Tibial artery (tissue), 4 donors: ENCODE measurements around the gene VWA7.

ENCODE experiments used
- DNase-seq, 2 donors: peaks; one replicate each; pipeline ENCODE4 v3.0.0-alpha.2; 2019
- H3K27ac ChIP-seq, 2 donors: fragments of 200-600 bp; sonication (generic) in 1 of 2; 1 replicate in 1 of 2; 2 replicates in 1 of 2; pipeline ENCODE4 v1.5.1; 2018 to 2019; ENCODE audit warnings: mild to moderate bottlenecking in 1 of 2
- H3K27me3 ChIP-seq, 2 donors: fragments of 200-600 bp; sonication (generic) in 1 of 2; one replicate each; pipeline versions ENCODE4 v1.5.1 to v1.6.0; 2016 to 2019
- H3K36me3 ChIP-seq, 3 donors: fragments of 200-600 bp; sonication (generic) in 2 of 3; one replicate each; pipeline ENCODE4 v1.5.1; 2016 to 2019; ENCODE audit warnings: mild to moderate bottlenecking in 2 of 3
- H3K4me1 ChIP-seq, 4 donors: fragments of 200-600 bp; sonication (generic) in 2 of 4; 1 replicate in 3 of 4; 2 replicates in 1 of 4; pipeline ENCODE4 v1.5.1; 2016 to 2019
- H3K4me3 ChIP-seq, 2 donors: fragments of 200-600 bp; sonication (generic) in 1 of 2; 1 replicate in 1 of 2; 2 replicates in 1 of 2; pipeline ENCODE4 v1.5.1; 2018 to 2019; ENCODE audit warnings: mild to moderate bottlenecking in 2 of 2
- H3K9me3 ChIP-seq, 3 donors: fragments of 200-600 bp; sonication (generic) in 1 of 3; one replicate each; pipeline ENCODE4 v1.5.1; 2016 to 2019
- CTCF ChIP-seq, 2 experiments: fragments of 200-600 bp in 1 of 2; fragments of 450-650 bp in 1 of 2; IDR thresholded peaks; one replicate each; pipeline ENCODE4 v1.5.1; 2017 to 2019; ENCODE audit warnings: antibody characterized with exemption in 2 of 2, mild to moderate bottlenecking in 1 of 2, moderate library complexity in 1 of 2
- intact Hi-C: fragments of 100-400 bp; cut with DNase I; formaldehyde crosslinking; loops from one replicate; pipeline ENCODE4 v1.15.0; 2023; ENCODE audit warnings: low total_unique reads

VWA7 gene

GRCh38 chr6:31758281-31758680 lies 18.8 kb downstream of the VWA7 start:
- TF ChIP-seq CTCF (IDR thresholded peaks at IDR 0.05): no peak
- no peak for DNase-seq
- no peak overlapping the region for H3K27ac ChIP-seq

GRCh38 chr6:31752739-31753319 lies 24.3 kb downstream of the VWA7 start:
- no peak for TF ChIP-seq CTCF (IDR thresholded peaks at IDR 0.05)
- DNase-seq: no peak
- intact Hi-C loops: no loop called here
- H3K9me3 ChIP-seq: no peaks in the 10 kb centered on the region
- H3K36me3 ChIP-seq: no peaks in the 10 kb centered on the region
- H3K4me3 ChIP-seq: no peak overlapping the region
- H3K4me1 ChIP-seq: no peaks in the 10 kb centered on the region
- H3K27me3 ChIP-seq: no peaks in the 10 kb centered on the region
- H3K27ac ChIP-seq: no peak overlapping the region

More at GRCh38 chr6:31758281-31758680, 18.8 kb downstream of the VWA7 start:
- Histone ChIP-seq H3K27me3 (no peaks in the 10 kb centered on the region), H3K4me1 (no peaks in the 10 kb centered on the region), H3K9me3 (no peaks in the 10 kb centered on the region), H3K36me3 (peaks cover 0 to 19% (median 0%) of the 10 kb centered on the region in 3 donors), H3K4me3 (no peak overlapping the region)
- intact Hi-C loops: no loop called here

GRCh38 chr6:31750411-31751022 lies 26.6 kb downstream of the VWA7 start:
- no peaks in the 10 kb centered on the region for H3K27me3 ChIP-seq
- no peaks in the 10 kb centered on the region for H3K36me3 ChIP-seq
- no peak for TF ChIP-seq CTCF (IDR thresholded peaks at IDR 0.05)
- intact Hi-C loops: no loop called here
- H3K9me3 ChIP-seq: no peaks in the 10 kb centered on the region
- no peak overlapping the region for H3K4me3 ChIP-seq
- H3K4me1 ChIP-seq: no peaks in the 10 kb centered on the region
- no peak for DNase-seq
- H3K27ac ChIP-seq: no peak overlapping the region

DNA sequence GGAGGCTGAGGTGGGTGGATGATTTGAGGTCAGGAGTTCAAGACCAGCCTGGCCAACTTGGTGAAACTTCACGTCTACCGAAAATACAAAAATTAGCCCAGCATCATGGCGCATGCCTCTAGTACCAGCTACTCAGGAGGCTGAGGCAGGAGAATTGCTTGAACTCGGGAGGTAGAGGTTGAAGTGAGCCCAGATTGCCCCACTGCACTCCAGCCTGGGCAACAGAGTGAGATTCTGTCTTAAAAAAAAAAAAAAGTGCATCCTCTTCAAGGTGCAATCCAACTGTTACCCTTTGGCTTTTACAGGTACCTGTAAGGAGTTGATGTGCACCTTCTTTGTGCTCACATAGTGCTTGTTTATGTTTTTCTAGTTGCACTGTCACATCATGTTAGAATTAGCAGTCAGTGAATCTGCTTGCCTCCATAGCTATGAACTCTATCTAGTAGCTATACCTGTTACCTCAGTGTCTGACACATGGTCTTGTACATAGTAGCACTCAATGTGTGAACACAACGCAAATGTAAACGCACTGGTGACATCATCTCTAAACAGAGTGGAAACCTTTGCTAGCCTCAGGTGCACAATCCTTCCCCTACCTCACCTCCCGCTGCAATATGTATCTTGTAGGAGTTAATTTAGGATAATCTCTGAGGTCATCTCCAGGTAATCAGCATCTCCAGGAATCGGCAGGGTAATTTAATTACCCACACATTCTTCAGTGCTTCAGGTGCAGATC lies 27.7 kb downstream of the VWA7 start:
- intact Hi-C loops: no loop called here
- Histone ChIP-seq H3K4me1 (no peaks in the 10 kb centered on the region), H3K36me3 (no peaks in the 10 kb centered on the region), H3K27me3 (no peaks in the 10 kb centered on the region), H3K4me3 (no peak overlapping the region), H3K9me3 (no peaks in the 10 kb centered on the region), H3K27ac (no peak overlapping the region)
- TF ChIP-seq CTCF (IDR thresholded peaks at IDR 0.05): no peak
- DNase-seq: no peak

- H3K4me1 ChIP-seq: peaks cover 0 to 10% (median 7%) of the 10 kb centered on the region in 4 donors
- no peaks in the 10 kb centered on the region for H3K9me3 ChIP-seq
- H3K36me3 ChIP-seq: no peaks in the 10 kb centered on the region
- no peak overlapping the region for H3K4me3 ChIP-seq
- H3K27me3 ChIP-seq: no peaks in the 10 kb centered on the region
- TF ChIP-seq CTCF (IDR thresholded peaks at IDR 0.05): no peak
- H3K27ac ChIP-seq: no peak overlapping the region
- intact Hi-C loops: loop anchor here (5.0 kb wide), 1 partner anchor 48 kb away; no protein-coding TSS in a partner anchor
- DNase-seq: no peak
Observed at GRCh38 chr6:31744422-31744821, 32.7 kb downstream of the VWA7 start.
